Measurements from ENCODE around the gene RNF223. TPM values are rescaled to one million over a fixed set of nuclear protein-coding genes. Genes with fewer than 3 reads are reported as not detected.

The RNF223 gene
- total and polyA plus RNA-seq, 2 of the 13 experiments (the other 11 are each of a cell fraction or from before 2014, with no cell fraction given), result 0.03 TPM; not detected in 1

- TF ChIP-seq ZNF280D (CRISPR knock-in tag; IDR thresholded peaks at IDR 0.05) (peak; percentile 58; the same call in 1 of the 2 replicates), GABPB1 (CRISPR knock-in tag; IDR thresholded peaks at IDR 0.05) (peak; percentile 71), MXD3 (CRISPR knock-in tag; IDR thresholded peaks at IDR 0.05) (peak; percentile 87), SRSF4 (IDR thresholded peaks at IDR 0.05; ENCODE audit: low read depth, low read length, poor library complexity, severe bottlenecking) (no peak), SP1 (IDR thresholded peaks at IDR 0.05) (no peak), SP1 (CRISPR knock-in tag; IDR thresholded peaks at IDR 0.05) (no peak; the same call in 1 of the 2 replicates), ZNF24 (IDR thresholded peaks at IDR 0.05) (no peak), ZNF629 (CRISPR knock-in tag; conservative IDR thresholded peaks at IDR 0.05) (no peak), RFX3 (CRISPR knock-in tag; IDR thresholded peaks at IDR 0.05) (no peak), NFYC (CRISPR knock-in tag; IDR thresholded peaks at IDR 0.05) (no peak), ZSCAN21 (CRISPR knock-in tag; IDR thresholded peaks at IDR 0.05; ENCODE audit: borderline replicate concordance) (peak; percentile 52; the same call in 1 of the 2 replicates), ATRX (CRISPR knock-in tag; IDR thresholded peaks at IDR 0.05; ENCODE audit: borderline replicate concordance) (no peak), SMARCC2 (IDR thresholded peaks at IDR 0.05) (no peak), ZFP36 (IDR thresholded peaks at IDR 0.05; ENCODE audit: borderline replicate concordance, low read depth, low read length, partially characterized antibody) (peak; percentile 41), RARA (CRISPR knock-in tag; IDR thresholded peaks at IDR 0.05) (peak; percentile 69; the same call in 1 of the 2 replicates), ZNF883 (CRISPR knock-in tag; IDR thresholded peaks at IDR 0.05; ENCODE audit: not compliant biosample characterization) (peak; percentile 75), ATM (IDR thresholded peaks at IDR 0.05; ENCODE audit: borderline replicate concordance) (no peak), RELA (CRISPR knock-in tag; IDR thresholded peaks at IDR 0.05) (no peak), SAFB2 (CRISPR knock-in tag; IDR thresholded peaks at IDR 0.05; ENCODE audit: borderline replicate concordance, low read depth) (0 out of 2 replicates have a peak, but pooled peaks have one; percentile 28), TERF1 (CRISPR knock-in tag; IDR thresholded peaks at IDR 0.05) (0 out of 2 replicates have a peak, but pooled peaks have one; percentile 23), ZSCAN20 (CRISPR knock-in tag; IDR thresholded peaks at IDR 0.05; ENCODE audit: borderline replicate concordance) (no peak), DNMT3B (CRISPR knock-in tag; conservative IDR thresholded peaks at IDR 0.05) (0 out of 2 replicates have a peak, but pooled peaks have one; percentile 28), GFI1 (CRISPR knock-in tag; IDR thresholded peaks at IDR 0.05; ENCODE audit: borderline replicate concordance) (no peak), MAFK (conservative IDR thresholded peaks at IDR 0.05 in 1 of 2, IDR thresholded peaks at IDR 0.05 in 1 of 2; ENCODE audit: low read length in 2 of 2) (no peak)
- TF ChIP-seq, protein P1, sequence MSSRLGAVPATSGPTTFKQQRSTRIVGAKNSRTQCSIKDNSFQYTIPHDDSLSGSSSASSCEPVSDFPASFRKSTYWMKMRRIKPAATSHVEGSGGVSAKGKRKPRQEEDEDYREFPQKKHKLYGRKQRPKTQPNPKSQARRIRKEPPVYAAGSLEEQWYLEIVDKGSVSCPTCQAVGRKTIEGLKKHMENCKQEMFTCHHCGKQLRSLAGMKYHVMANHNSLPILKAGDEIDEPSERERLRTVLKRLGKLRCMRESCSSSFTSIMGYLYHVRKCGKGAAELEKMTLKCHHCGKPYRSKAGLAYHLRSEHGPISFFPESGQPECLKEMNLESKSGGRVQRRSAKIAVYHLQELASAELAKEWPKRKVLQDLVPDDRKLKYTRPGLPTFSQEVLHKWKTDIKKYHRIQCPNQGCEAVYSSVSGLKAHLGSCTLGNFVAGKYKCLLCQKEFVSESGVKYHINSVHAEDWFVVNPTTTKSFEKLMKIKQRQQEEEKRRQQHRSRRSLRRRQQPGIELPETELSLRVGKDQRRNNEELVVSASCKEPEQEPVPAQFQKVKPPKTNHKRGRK (CRISPR knock-in tag; IDR thresholded peaks at IDR 0.05), result no peak
Measured at GRCh38 chr1:1079408-1080121, 5.5 kb upstream of the RNF223 start (continued).

Measured in HepG2 (cell line).